Ascending aorta (tissue), 2 donors: ENCODE measurements around the gene PRRC2A. TPM values are rescaled to one million over a fixed set of nuclear protein-coding genes. Genes with fewer than 3 reads are reported as not detected.

ENCODE experiments used
- DNase-seq, 2 donors: peaks; one replicate each; pipeline ENCODE4 v3.0.0-alpha.2; 2019; ENCODE audit warnings: low spot score in 2 of 2
- H3K27ac ChIP-seq, 2 donors: fragments of 200-600 bp; sonication (generic); one replicate each; pipeline ENCODE4 v1.5.1; 2016 to 2017; ENCODE audit warnings: mild to moderate bottlenecking in 1 of 2
- H3K27me3 ChIP-seq: fragments of 200-600 bp; sonication (generic); one replicate; pipeline ENCODE4 v1.5.1; 2017
- H3K36me3 ChIP-seq, 2 donors: fragments of 200-600 bp; sonication (generic); one replicate each; pipeline ENCODE4 v1.5.1; 2016
- H3K4me1 ChIP-seq, 2 donors: fragments of 200-600 bp; sonication (generic); one replicate each; pipeline ENCODE4 v1.5.1; 2016 to 2017; ENCODE audit warnings: mild to moderate bottlenecking in 1 of 2
- H3K4me3 ChIP-seq, 2 donors: fragments of 200-600 bp; sonication (generic); one replicate each; pipeline ENCODE4 v1.5.1; 2016 to 2017; ENCODE audit warnings: mild to moderate bottlenecking in 1 of 2
- H3K9me3 ChIP-seq, 2 donors: fragments of 200-600 bp; sonication (generic); one replicate each; pipeline ENCODE4 v1.5.1; 2016
- intact Hi-C: fragments of 100-400 bp; cut with DNase I; formaldehyde crosslinking; loops from one replicate; pipeline ENCODE4 v1.15.1; 2023
- total RNA-seq: library from RNA; depleted of rRNA; stranded (reverse); fragments of >200 nt; gene quantifications from one replicate; pipeline ENCODE4 v1.1.0, GENCODE V29; 2016
- TF ChIP-seq, protein P1 (sequence below), 3 experiments: fragments of 200-600 bp in 2 of 3; fragments of 450-650 bp in 1 of 3; sonication (generic) in 2 of 3; IDR thresholded peaks; one replicate each; pipeline ENCODE4 v1.5.1; 2016 to 2019; ENCODE audit warnings: antibody characterized with exemption in 3 of 3, mild to moderate bottlenecking in 1 of 3, moderate library complexity in 1 of 3

The PRRC2A gene
- total RNA-seq, 1 donor from 2014 or later: 171 TPM

DNA sequence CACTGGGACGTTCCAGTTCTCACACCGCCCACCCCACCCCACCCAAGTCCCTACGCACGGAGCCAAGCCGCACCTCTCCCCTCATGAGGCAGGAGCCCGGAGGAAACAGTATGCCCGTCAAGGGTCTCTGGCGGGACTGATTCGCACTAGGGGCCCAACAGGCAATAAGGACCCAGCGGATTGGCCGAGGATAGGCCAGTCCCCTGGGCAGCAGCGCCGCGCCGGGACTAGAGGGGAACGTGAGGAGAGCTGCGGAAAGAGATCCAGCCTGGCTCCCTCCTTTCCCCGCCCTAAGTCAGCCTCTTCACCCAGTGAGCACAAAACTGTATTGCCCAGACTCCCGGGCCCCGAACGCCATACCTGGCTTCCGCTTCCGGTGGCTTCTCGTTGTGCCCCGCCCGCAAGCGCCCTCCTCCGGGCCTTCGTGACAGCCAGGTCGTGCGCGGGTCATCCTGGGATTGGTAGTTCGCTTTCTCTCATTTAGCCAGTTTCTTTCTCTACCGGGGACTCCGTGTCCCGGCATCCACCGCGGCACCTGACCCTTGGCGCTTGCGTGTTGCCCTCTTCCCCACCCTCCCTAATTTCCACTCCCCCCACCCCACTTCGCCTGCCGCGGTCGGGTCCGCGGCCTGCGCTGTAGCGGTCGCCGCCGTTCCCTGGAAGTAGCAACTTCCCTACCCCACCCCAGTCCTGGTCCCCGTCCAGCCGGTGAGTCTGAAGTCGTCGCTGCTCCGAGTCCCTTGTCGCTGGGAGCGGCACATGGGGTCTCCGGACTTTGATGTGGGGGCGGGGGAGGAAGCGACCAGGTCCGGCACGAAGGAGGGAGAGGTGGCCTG lies 45.2 kb downstream of the PRRC2A start, which contains the start of gene CSNK2B:
CSNK2B (plus strand) TSS at position 580 of the 836 bp plus-strand sequence. CDS start 752 bp downstream, outside the sequence.
- H3K4me1 ChIP-seq: peaks cover 16 to 34% of the 10 kb centered on the region in 2 donors
- H3K4me3 ChIP-seq: peak within 1 kb of the TSS; percentile 72 to 97
- no peaks in the 10 kb centered on the region for H3K27me3 ChIP-seq
- TF ChIP-seq, protein P1, sequence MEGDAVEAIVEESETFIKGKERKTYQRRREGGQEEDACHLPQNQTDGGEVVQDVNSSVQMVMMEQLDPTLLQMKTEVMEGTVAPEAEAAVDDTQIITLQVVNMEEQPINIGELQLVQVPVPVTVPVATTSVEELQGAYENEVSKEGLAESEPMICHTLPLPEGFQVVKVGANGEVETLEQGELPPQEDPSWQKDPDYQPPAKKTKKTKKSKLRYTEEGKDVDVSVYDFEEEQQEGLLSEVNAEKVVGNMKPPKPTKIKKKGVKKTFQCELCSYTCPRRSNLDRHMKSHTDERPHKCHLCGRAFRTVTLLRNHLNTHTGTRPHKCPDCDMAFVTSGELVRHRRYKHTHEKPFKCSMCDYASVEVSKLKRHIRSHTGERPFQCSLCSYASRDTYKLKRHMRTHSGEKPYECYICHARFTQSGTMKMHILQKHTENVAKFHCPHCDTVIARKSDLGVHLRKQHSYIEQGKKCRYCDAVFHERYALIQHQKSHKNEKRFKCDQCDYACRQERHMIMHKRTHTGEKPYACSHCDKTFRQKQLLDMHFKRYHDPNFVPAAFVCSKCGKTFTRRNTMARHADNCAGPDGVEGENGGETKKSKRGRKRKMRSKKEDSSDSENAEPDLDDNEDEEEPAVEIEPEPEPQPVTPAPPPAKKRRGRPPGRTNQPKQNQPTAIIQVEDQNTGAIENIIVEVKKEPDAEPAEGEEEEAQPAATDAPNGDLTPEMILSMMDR (IDR thresholded peaks at IDR 0.05): peak in 1 of 3 experiments; percentile 35
- intact Hi-C loops: loop anchor here (1.0 to 10.0 kb wide), 7 partner anchors 13 to 1649 kb away; partner anchors contain the start of genes ABHD16A, AGPAT1, BAG6 and DDAH2
- DNase-seq: peak; percentile 97 to 99
- peaks cover 42% of the 10 kb centered on the region in 2 donors for H3K36me3 ChIP-seq
- no peaks in the 10 kb centered on the region for H3K9me3 ChIP-seq
- peak within 1 kb of the TSS; percentile 91 to 97 for H3K27ac ChIP-seq

DNA sequence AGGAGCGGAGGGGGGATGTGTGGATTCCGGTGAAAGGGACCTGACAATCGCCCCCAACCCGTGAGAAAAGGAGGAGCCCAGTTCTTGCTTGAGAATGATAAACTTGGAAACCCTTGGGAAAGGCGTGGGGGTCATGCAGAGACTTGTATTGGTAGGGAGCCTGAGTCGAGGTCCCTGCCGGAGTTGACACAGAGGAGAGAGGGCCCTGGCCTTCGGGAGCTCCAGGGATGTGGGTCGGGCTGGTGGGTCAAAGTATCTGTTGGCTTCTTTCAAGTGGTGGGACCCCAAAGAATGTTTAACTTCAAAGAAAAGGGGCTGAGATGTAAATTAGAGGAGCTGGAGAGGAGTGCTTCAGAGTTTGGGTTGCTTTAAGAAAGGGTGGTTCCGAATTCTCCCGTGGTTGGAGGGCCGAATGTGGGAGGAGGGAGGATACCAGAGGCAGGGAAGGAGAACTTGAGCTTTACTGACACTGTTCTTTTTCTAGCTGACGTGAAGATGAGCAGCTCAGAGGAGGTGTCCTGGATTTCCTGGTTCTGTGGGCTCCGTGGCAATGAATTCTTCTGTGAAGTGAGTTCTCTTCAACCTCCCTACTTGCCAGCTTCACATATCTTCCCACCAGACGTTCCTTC lies 45.9 kb downstream of the PRRC2A start:
- intact Hi-C loops: loop anchor here (1.0 to 10.0 kb wide), 6 partner anchors 37 to 1648 kb away; partner anchors contain the start of genes ABHD16A, AGPAT1, DDAH2 and NELFE
- TF ChIP-seq, protein P1 (IDR thresholded peaks at IDR 0.05): no peak
- H3K36me3 ChIP-seq: peaks cover 49 to 50% of the 10 kb centered on the region in 2 donors
- H3K27me3 ChIP-seq: no peaks in the 10 kb centered on the region
- H3K4me3 ChIP-seq: peak overlapping the region; percentile 72 to 97
- peaks cover 16 to 29% of the 10 kb centered on the region in 2 donors for H3K4me1 ChIP-seq
- no peaks in the 10 kb centered on the region for H3K9me3 ChIP-seq
- H3K27ac ChIP-seq: peak overlapping the region; percentile 91 to 97
- no peak for DNase-seq

DNA sequence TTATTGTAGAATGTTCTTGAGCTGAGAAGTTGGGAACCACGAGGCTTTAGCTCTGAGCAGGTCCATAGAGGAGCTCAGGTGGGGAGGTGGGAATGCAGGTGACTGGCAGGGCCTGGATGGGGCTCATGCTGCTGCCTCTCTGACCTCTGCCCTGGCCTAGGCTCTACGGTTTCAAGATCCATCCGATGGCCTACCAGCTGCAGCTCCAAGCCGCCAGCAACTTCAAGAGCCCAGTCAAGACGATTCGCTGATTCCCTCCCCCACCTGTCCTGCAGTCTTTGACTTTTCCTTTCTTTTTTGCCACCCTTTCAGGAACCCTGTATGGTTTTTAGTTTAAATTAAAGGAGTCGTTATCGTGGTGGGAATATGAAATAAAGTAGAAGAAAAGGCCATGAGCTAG lies 49.2 kb downstream of the PRRC2A start, which contains the start of gene LY6G5B:
LY6G5B (plus strand) TSS at position 301 of the 400 bp plus-strand sequence. CDS start 975 bp downstream, outside the sequence.
- Histone ChIP-seq H3K9me3 (no peaks in the 10 kb centered on the region), H3K27ac (no peak within 1 kb of the TSS), H3K4me1 (peaks cover 5 to 12% of the 10 kb centered on the region in 2 donors), H3K36me3 (peaks cover 61 to 67% of the 10 kb centered on the region in 2 donors), H3K27me3 (no peaks in the 10 kb centered on the region), H3K4me3 (no peak within 1 kb of the TSS)
- DNase-seq: no peak
- TF ChIP-seq, protein P1 (IDR thresholded peaks at IDR 0.05): no peak
- intact Hi-C loops: loop anchor here (5.0 to 10.0 kb wide), 4 partner anchors 163 to 1645 kb away; partner anchors contain the start of genes AGPAT1, NELFE, RNF5 and SKIC2

DNA sequence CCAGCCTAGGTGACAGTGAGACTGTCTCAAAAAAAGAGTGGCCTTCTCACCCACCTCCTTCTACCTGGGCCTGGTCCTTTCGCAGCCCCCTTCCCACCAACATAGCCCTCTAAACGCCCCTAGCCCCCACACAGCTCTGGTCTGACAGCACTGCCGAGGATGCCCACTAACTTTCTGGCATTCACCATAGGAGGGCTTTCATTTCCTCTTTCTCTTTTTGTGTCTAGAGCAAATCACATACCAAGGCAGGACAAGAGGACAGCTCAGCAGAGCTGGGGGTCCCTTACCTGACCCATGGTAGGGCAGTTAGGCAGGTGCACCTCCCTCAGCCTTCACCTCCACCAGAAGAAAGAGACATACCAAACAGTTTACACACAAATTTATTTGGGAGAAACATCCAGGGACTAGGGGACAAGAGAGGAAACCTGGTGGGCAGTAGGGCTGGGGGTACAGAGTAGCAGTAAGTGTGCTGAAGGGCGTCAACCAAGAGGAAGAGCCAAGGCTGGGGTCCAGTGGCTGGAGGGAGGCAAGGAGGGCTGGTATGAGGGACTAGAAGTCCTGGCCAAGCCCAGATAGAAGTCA lies 55.9 kb downstream of the PRRC2A start:
- Histone ChIP-seq H3K9me3 (no peaks in the 10 kb centered on the region), H3K4me3 (no peak overlapping the region), H3K27me3 (no peaks in the 10 kb centered on the region), H3K4me1 (peaks cover 2 to 3% of the 10 kb centered on the region in 2 donors), H3K27ac (no peak overlapping the region), H3K36me3 (peaks cover 20 to 23% of the 10 kb centered on the region in 2 donors)
- TF ChIP-seq, protein P1 (IDR thresholded peaks at IDR 0.05): no peak
- DNase-seq: no peak
- intact Hi-C loops: no loop called here

DNA sequence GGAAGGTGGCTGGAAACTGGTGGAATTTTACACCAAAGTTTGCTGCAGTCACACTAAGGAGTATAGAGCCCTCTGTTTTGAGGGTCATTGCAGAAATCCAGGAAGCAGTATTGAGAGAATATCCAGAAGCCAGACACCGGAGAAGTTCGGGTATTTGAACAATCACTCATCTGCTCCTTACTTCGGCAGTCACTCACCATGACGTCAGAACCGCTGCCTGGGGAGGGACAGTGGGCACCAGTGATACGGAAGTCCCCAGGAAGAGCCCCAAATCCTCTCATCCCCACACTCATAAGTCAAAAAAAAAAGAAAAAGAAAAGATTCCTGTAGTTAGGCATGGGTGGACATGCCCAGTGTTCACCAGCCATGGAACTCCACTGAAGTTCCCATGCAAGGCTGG lies 56.4 kb downstream of the PRRC2A start:
- intact Hi-C loops: no loop called here
- Histone ChIP-seq H3K27ac (no peak overlapping the region), H3K9me3 (no peaks in the 10 kb centered on the region), H3K27me3 (no peaks in the 10 kb centered on the region), H3K4me1 (peaks cover 2 to 5% of the 10 kb centered on the region in 2 donors), H3K4me3 (no peak overlapping the region), H3K36me3 (peaks cover 15 to 18% of the 10 kb centered on the region in 2 donors)
- no peak for DNase-seq
- TF ChIP-seq, protein P1 (IDR thresholded peaks at IDR 0.05): no peak
